H9 (cell line): Measurements from ENCODE around the gene APBA2. TPM values are rescaled to one million over a fixed set of nuclear protein-coding genes. Genes with fewer than 3 reads are reported as not detected.
A peak's percentile ranks its signal among the peaks of the same experiment; 100 is the strongest.

Experiments used
- DNase-seq: peaks from one replicate; pipeline ENCODE4 v3.0.0-alpha.2; 2017
- H2AFZ ChIP-seq: one replicate; pipeline ENCODE4 v1.6.1; 2013; ENCODE audit warnings: mild to moderate bottlenecking, low read length, control low read depth, moderate library complexity
- H2AK5ac ChIP-seq: 2 replicates; pipeline ENCODE4 v1.6.1; 2013; ENCODE audit warnings: low read length, control low read depth, mixed read lengths; ENCODE audit not compliant: insufficient read length
- H2BK120ac ChIP-seq: one replicate; pipeline ENCODE4 v1.6.1; 2013; ENCODE audit warnings: low read depth, mild to moderate bottlenecking, low read length, control low read depth, inconsistent platforms; ENCODE audit not compliant: poor library complexity, severe bottlenecking
- H2BK12ac ChIP-seq: 2 replicates; pipeline ENCODE4 v1.6.1; 2013; ENCODE audit warnings: low read length, control low read depth, mixed read lengths, low read depth; ENCODE audit not compliant: insufficient read length
- H2BK15ac ChIP-seq: 2 replicates; pipeline ENCODE4 v1.6.1; 2013; ENCODE audit warnings: low read depth, low read length, control low read depth
- H2BK20ac ChIP-seq: one replicate; pipeline ENCODE4 v1.6.1; 2013; ENCODE audit warnings: low read depth, mild to moderate bottlenecking, low read length, control low read depth, inconsistent platforms; ENCODE audit not compliant: poor library complexity, severe bottlenecking
- H2BK5ac ChIP-seq: 2 replicates; pipeline ENCODE4 v1.6.1; 2013; ENCODE audit warnings: low read length, control low read depth, mixed read lengths; ENCODE audit not compliant: insufficient read length
- H3K14ac ChIP-seq: 2 replicates; pipeline ENCODE4 v1.6.1; 2013; ENCODE audit warnings: low read length, control low read depth; ENCODE audit not compliant: insufficient read depth
- H3K18ac ChIP-seq: 2 replicates; pipeline ENCODE4 v1.6.1; 2013; ENCODE audit warnings: low read depth, mild to moderate bottlenecking, mixed read lengths, low read length, control low read depth; ENCODE audit not compliant: insufficient read length
- H3K23ac ChIP-seq: 2 replicates; pipeline ENCODE4 v1.6.1; 2013; ENCODE audit warnings: low read length, control low read depth, mixed read lengths, low read depth; ENCODE audit not compliant: insufficient read length
- H3K23me2 ChIP-seq: 2 replicates; pipeline ENCODE4 v1.6.1; 2013; ENCODE audit warnings: low read depth, mild to moderate bottlenecking, mixed read lengths, low read length, control low read depth; ENCODE audit not compliant: insufficient read length, poor library complexity, severe bottlenecking
- H3K27ac ChIP-seq: 2 replicates; pipeline ENCODE4 v1.5.1; 2013; ENCODE audit warnings: low read length, control low read depth, mixed read lengths, low read depth; ENCODE audit not compliant: insufficient read length
- H3K27me3 ChIP-seq: 2 replicates; pipeline ENCODE4 v1.6.1; 2013; ENCODE audit warnings: low read length, control low read depth, inconsistent platforms; ENCODE audit not compliant: insufficient read depth
- H3K4ac ChIP-seq: 2 replicates; pipeline ENCODE4 v1.6.1; 2013; ENCODE audit warnings: low read depth, mild to moderate bottlenecking, control low read depth, inconsistent platforms, low read length, moderate library complexity
- H3K4me1 ChIP-seq: 2 replicates; pipeline ENCODE4 v1.6.1; 2013; ENCODE audit warnings: low read length, control low read depth, inconsistent platforms; ENCODE audit not compliant: insufficient read depth
- H3K4me2 ChIP-seq: 2 replicates; pipeline ENCODE4 v1.6.1; 2013; ENCODE audit warnings: low read length, control low read depth, mixed read lengths; ENCODE audit not compliant: insufficient read length, insufficient read depth
- H3K56ac ChIP-seq: 2 replicates; pipeline ENCODE4 v1.6.1; 2013; ENCODE audit warnings: low read depth, mild to moderate bottlenecking, mixed read lengths, low read length, control low read depth; ENCODE audit not compliant: insufficient read length
- H3K79me1 ChIP-seq: 2 replicates; pipeline ENCODE4 v1.6.1; 2013; ENCODE audit warnings: low read depth, mild to moderate bottlenecking, moderate library complexity, low read length, control low read depth, inconsistent platforms; ENCODE audit not compliant: insufficient read depth, poor library complexity, severe bottlenecking
- H3K79me2 ChIP-seq: 2 replicates; pipeline ENCODE4 v1.6.1; 2013; ENCODE audit warnings: low read length, control low read depth, inconsistent platforms; ENCODE audit not compliant: insufficient read depth
- H3K9ac ChIP-seq: 2 replicates; pipeline ENCODE4 v1.6.1; 2013; ENCODE audit warnings: low read length, control low read depth, mixed read lengths; ENCODE audit not compliant: insufficient read length; ENCODE audit errors: extremely low read depth
- H3K9me3 ChIP-seq: one replicate; pipeline ENCODE4 v1.6.1; 2013; ENCODE audit warnings: low read depth, low read length, inconsistent platforms; ENCODE audit not compliant: control insufficient read depth
- H3T11ph ChIP-seq: one replicate; pipeline ENCODE4 v1.6.1; 2013; ENCODE audit warnings: mild to moderate bottlenecking, low read length, control low read depth, inconsistent platforms
- H4K20me1 ChIP-seq: one replicate; pipeline ENCODE4 v1.6.1; 2013; ENCODE audit not compliant: control insufficient read depth, insufficient read length, insufficient read depth
- H4K5ac ChIP-seq: 2 replicates; pipeline ENCODE4 v1.6.1; 2013; ENCODE audit warnings: low read depth, mild to moderate bottlenecking, mixed read lengths, low read length, control low read depth; ENCODE audit not compliant: insufficient read length
- H4K8ac ChIP-seq: replicated peaks from 2 replicates; pipeline ENCODE4 v1.6.1; 2013; ENCODE audit warnings: low read length, control low read depth, mixed read lengths, low read depth; ENCODE audit not compliant: insufficient read length
- H4K91ac ChIP-seq: 2 replicates; pipeline ENCODE4 v1.6.1; 2013; ENCODE audit warnings: low read depth, mild to moderate bottlenecking, moderate library complexity, mixed read lengths, low read length, control low read depth; ENCODE audit not compliant: insufficient read length
- H3K27ac Mint-ChIP-seq, 3 experiments: 2 replicates in 2 of 3; 3 replicates in 1 of 3; pipeline ENCODE4 v1.8.0; 2020 to 2021; ENCODE audit warnings: mixed read lengths in 3 of 3, mild to moderate bottlenecking in 1 of 3, moderate library complexity in 1 of 3
- H3K27me3 Mint-ChIP-seq: 2 replicates; pipeline ENCODE4 v1.8.0; 2021; ENCODE audit warnings: low read depth, mild to moderate bottlenecking, moderate library complexity, mixed read lengths
- H3K36me3 Mint-ChIP-seq, 3 experiments: 2 replicates in 2 of 3; 3 replicates in 1 of 3; pipeline ENCODE4 v1.8.0; 2020 to 2021; ENCODE audit warnings: low read depth in 3 of 3, mixed read lengths in 3 of 3; ENCODE audit not compliant: insufficient read depth in 1 of 3
- H3K4me1 Mint-ChIP-seq, 2 experiments: 2 replicates each; pipeline ENCODE4 v1.8.0; 2020; ENCODE audit warnings: mixed read lengths in 2 of 2
- H3K4me3 Mint-ChIP-seq, 2 experiments: 2 replicates in 1 of 2; 3 replicates in 1 of 2; pipeline ENCODE4 v1.8.0; 2020 to 2021; ENCODE audit warnings: mild to moderate bottlenecking in 2 of 2, mixed read lengths in 2 of 2, moderate library complexity in 1 of 2
- H3K9me3 Mint-ChIP-seq, 2 experiments: 2 replicates in 1 of 2; 3 replicates in 1 of 2; pipeline ENCODE4 v1.8.0; 2020; ENCODE audit warnings: mild to moderate bottlenecking in 2 of 2, mixed read lengths in 2 of 2, moderate library complexity in 1 of 2
- WGBS: extraction: QIAGEN DNeasy Blood & Tissue Kit; methylation state at CpG from one replicate; pipeline ENCODE4 v1.1.7; 2013; ENCODE audit warnings: missing lambda C conversion rate, low lambda C conversion rate, mixed read lengths; ENCODE audit not compliant: insufficient read length; ENCODE audit errors: extremely low coverage; 5-methylcytosine and 5-hydroxymethylcytosine counted together
- total RNA-seq: library from RNA; stranded (reverse); gene quantifications from 2 replicates; pipeline ENCODE4 v1.2.1, GENCODE V29; 2021
- TF ChIP-seq, protein P1 (sequence below): fragments of 200-600 bp; sonication (generic); conservative IDR thresholded peaks from 3 replicates; pipeline ENCODE4 v1.8.0; 2021; ENCODE audit warnings: antibody characterized with exemption, mild to moderate bottlenecking

Gene APBA2
- total RNA-seq, 1 experiment from 2014 or later: 14.3 TPM

- no peaks in the 10 kb centered on the region for H4K20me1 ChIP-seq
- no peak overlapping the region for H2BK5ac ChIP-seq
- H3K56ac ChIP-seq: no peak overlapping the region
- no peak overlapping the region for H3K9ac ChIP-seq
- Mint-ChIP-seq H3K4me1 (peaks cover 24 to 38% of the 10 kb centered on the region in 2 experiments), H3K27ac (no peak overlapping the region), H3K9me3 (no peaks in the 10 kb centered on the region; a peak in 1 of 5 replicates), H3K27me3 (peaks cover 2% of the 10 kb centered on the region; the same call in 1 of the 2 replicates), H3K4me3 (peak overlapping the region in 1 of 2 experiments; percentile 39; a peak in 3 of 5 replicates), H3K36me3 (peaks cover 0 to 8% (median 0%) of the 10 kb centered on the region in 3 experiments; a peak in 2 of 7 replicates)
- no peak overlapping the region for H3K4ac ChIP-seq
- H3K79me1 ChIP-seq: no peaks in the 10 kb centered on the region
- peaks cover 2% of the 10 kb centered on the region; the same call in 1 of the 2 replicates for H3K4me1 ChIP-seq
- no peak overlapping the region for H3T11ph ChIP-seq
- no peaks in the 10 kb centered on the region for H3K23me2 ChIP-seq
- H3K14ac ChIP-seq: 0 out of 2 replicates have a peak overlapping the region, but pooled peaks have one; percentile 36
- TF ChIP-seq, protein P1, sequence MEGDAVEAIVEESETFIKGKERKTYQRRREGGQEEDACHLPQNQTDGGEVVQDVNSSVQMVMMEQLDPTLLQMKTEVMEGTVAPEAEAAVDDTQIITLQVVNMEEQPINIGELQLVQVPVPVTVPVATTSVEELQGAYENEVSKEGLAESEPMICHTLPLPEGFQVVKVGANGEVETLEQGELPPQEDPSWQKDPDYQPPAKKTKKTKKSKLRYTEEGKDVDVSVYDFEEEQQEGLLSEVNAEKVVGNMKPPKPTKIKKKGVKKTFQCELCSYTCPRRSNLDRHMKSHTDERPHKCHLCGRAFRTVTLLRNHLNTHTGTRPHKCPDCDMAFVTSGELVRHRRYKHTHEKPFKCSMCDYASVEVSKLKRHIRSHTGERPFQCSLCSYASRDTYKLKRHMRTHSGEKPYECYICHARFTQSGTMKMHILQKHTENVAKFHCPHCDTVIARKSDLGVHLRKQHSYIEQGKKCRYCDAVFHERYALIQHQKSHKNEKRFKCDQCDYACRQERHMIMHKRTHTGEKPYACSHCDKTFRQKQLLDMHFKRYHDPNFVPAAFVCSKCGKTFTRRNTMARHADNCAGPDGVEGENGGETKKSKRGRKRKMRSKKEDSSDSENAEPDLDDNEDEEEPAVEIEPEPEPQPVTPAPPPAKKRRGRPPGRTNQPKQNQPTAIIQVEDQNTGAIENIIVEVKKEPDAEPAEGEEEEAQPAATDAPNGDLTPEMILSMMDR: no peak
- no peak overlapping the region for H2BK120ac ChIP-seq
- no peaks in the 10 kb centered on the region for H3K9me3 ChIP-seq
- H4K91ac ChIP-seq: no peak overlapping the region
- no peak overlapping the region for H3K23ac ChIP-seq
- DNase-seq: no peak
- H2AFZ ChIP-seq: no peak overlapping the region
- no peak overlapping the region for H2BK12ac ChIP-seq
- no peak overlapping the region for H3K18ac ChIP-seq
- no peak overlapping the region for H2BK20ac ChIP-seq
- H3K27ac ChIP-seq: no peak overlapping the region
- no peak overlapping the region for H3K4me2 ChIP-seq
- no peak overlapping the region for H4K8ac ChIP-seq
- no peak overlapping the region for H4K5ac ChIP-seq
- no peaks in the 10 kb centered on the region for H3K79me2 ChIP-seq
- no peak overlapping the region for H2AK5ac ChIP-seq
- WGBS: no CpG with 5 or more reads among the region's 51 CpGs
- H2BK15ac ChIP-seq: no peak overlapping the region
- H3K27me3 ChIP-seq: no peaks in the 10 kb centered on the region
Observed at GRCh38 chr15:29102911-29103823, 217.4 kb downstream of the APBA2 start.
